Heart left ventricle (tissue), 13 donors: ENCODE results near the gene TPRA1.

Experiments
- CTCF ChIP-seq, 12 donors: fragments of 200-600 bp; sonication (generic) in 4 of 12; IDR thresholded peaks; one replicate each; pipeline versions ENCODE4 v1.5.0 to v1.8.0; 2018 to 2022; ENCODE audit warnings: antibody characterized with exemption in 12 of 12, mild to moderate bottlenecking in 5 of 12
- POLR2A ChIP-seq, 2 donors: fragments of 450-650 bp; IDR thresholded peaks; one replicate each; pipeline ENCODE4 v1.6.1; 2017; ENCODE audit warnings: antibody characterized with exemption in 2 of 2, mild to moderate bottlenecking in 2 of 2, moderate library complexity in 2 of 2
- donor health status: ischemic (EF 13 %, LVEDD 7.1; RV severe dilation, severe dysfunction).
- donor health status: DM: no; HTN: yes; CAD: no.
- donor health status: DM: no; HTN: no; CAD: no.
- donor health status: ischemic (EF 25% LVEDD 6.9; RV normal size, moderate dysfunction).
- donor health status: ischemic (EF 25% LVEDD 5.7; RV mildly dilated, moderate dysfunction).
- donor health status: ischemic (EF 35%, LVEDD 5.7; RV mildly dilated, moderate dysfunction).
- donor health status: nonischemic (EF 11% LVEDD 7.7; RV severe dilation, severe dysfunction).
- donor health status: DM: yes; HTN: yes; CAD: no.
- donor health status: PGD.
- donor health status: ischemic (EF 29% LVEDD 5.4; RV normal size, mild dysfunction).
- donor health status: nonischemic (EF 23%, LVEDD 6.1; RV moderate dilation, normal function).

GRCh38 chr3:127536830-127537812 is 53.4 kb downstream of the TPRA1 start:
- TF ChIP-seq POLR2A (IDR thresholded peaks at IDR 0.05), result no peak
- TF ChIP-seq CTCF (IDR thresholded peaks at IDR 0.05), result no peak
